ENCODE data around the gene CALCOCO1. TPM values are rescaled to one million over a fixed set of nuclear protein-coding genes. Genes with fewer than 3 reads are reported as not detected.

The CALCOCO1 gene
- total RNA-seq, 5 donors from 2014 or later (not counting 1 experiment from before 2014, with no cell fraction given) = 118 to 162 (median 153) TPM

GRCh38 chr12:53738406-53739213 lies 11.4 kb upstream of the CALCOCO1 start:
- H3K36me3 Mint-ChIP-seq = no peaks in the 10 kb centered on the region
- ATAC-seq (replicated peaks in 1 of 4) = peak; percentile 65 to 76 (median 68)
- peaks cover 10 to 77% of the 10 kb centered on the region in 2 experiments for H3K27me3 ChIP-seq (replicated peaks in 1 of 2; ENCODE audit: control insufficient read depth in 2 of 2, extremely low read depth in 1 of 2, insufficient read depth in 2 of 2, low read length in 1 of 2)
- H3K27me3 Mint-ChIP-seq = peaks cover 26 to 60% of the 10 kb centered on the region in 2 donors
- H3K9me3 ChIP-seq = no peaks in the 10 kb centered on the region
- CTCF ChIA-PET = interaction anchor here (0.6 to 1.4 kb wide), 8 partner anchors 7 to 588 kb away, joined by 3 to 6 read pairs (median 4); partner anchors contain the start of gene CALCOCO1 (in 1 of the 2)
- no peaks in the 10 kb centered on the region for H3K9me3 Mint-ChIP-seq
- H3K27ac Mint-ChIP-seq = no peak overlapping the region
- peak overlapping the region in 2 of 3 donors; percentile 71 for H3K4me3 Mint-ChIP-seq
- peaks cover 27 to 30% (median 28%) of the 10 kb centered on the region in 3 donors for H3K4me1 Mint-ChIP-seq
- POLR2A ChIA-PET = interaction anchor here in 1 of 2 donors (0.7 kb wide), 1 partner anchor 8 kb away, joined by 3 read pairs; no protein-coding TSS in a partner anchor
- H3K36me3 ChIP-seq (ENCODE audit: control insufficient read depth in 2 of 2, extremely low read depth in 1 of 2, insufficient read depth in 1 of 2, low read length in 1 of 2) = no peaks in the 10 kb centered on the region
- peaks cover 4 to 30% of the 10 kb centered on the region in 2 experiments for H3K4me1 ChIP-seq (ENCODE audit: control insufficient read depth in 1 of 2, extremely low read depth in 1 of 2, insufficient read depth in 2 of 2, low read length in 2 of 2)
- 14% methylated on average over 10 of the region's 32 CpGs for WGBS (ENCODE audit: insufficient coverage)
- peak overlapping the region; percentile 46 to 67 for H3K4me3 ChIP-seq (ENCODE audit: control insufficient read depth in 1 of 2, extremely low read depth in 1 of 2, low read length in 1 of 2)
- no peak overlapping the region for H3K27ac ChIP-seq (ENCODE audit: low read length)
- peak in 22 of 35 experiments; percentile 15 to 59 (median 38) for DNase-seq

- CTCF ChIA-PET = interaction anchor here (0.6 to 1.4 kb wide), 5 partner anchors 8 to 37 kb away, joined by 3 to 5 read pairs (median 4); partner anchors contain the start of gene CALCOCO1 (in 1 of the 2)
- Histone ChIP-seq H3K9me3 (no peaks in the 10 kb centered on the region), H3K4me1 (ENCODE audit: control insufficient read depth in 1 of 2, extremely low read depth in 1 of 2, insufficient read depth in 2 of 2, low read length in 2 of 2) (peaks cover 4 to 24% of the 10 kb centered on the region in 2 experiments), H3K4me3 (ENCODE audit: control insufficient read depth in 1 of 2, extremely low read depth in 1 of 2, low read length in 1 of 2) (peak overlapping the region; percentile 46 to 67), H3K27ac (ENCODE audit: low read length) (no peak overlapping the region), H3K36me3 (ENCODE audit: control insufficient read depth in 2 of 2, extremely low read depth in 1 of 2, insufficient read depth in 1 of 2, low read length in 1 of 2) (no peaks in the 10 kb centered on the region), H3K27me3 (replicated peaks in 1 of 2; ENCODE audit: control insufficient read depth in 2 of 2, extremely low read depth in 1 of 2, insufficient read depth in 2 of 2, low read length in 1 of 2) (peaks cover 10 to 71% of the 10 kb centered on the region in 2 experiments)
- Mint-ChIP-seq H3K36me3 (no peaks in the 10 kb centered on the region), H3K27ac (no peak overlapping the region), H3K9me3 (no peaks in the 10 kb centered on the region), H3K27me3 (peaks cover 20 to 54% of the 10 kb centered on the region in 2 donors), H3K4me3 (peak overlapping the region in 2 of 3 donors; percentile 71), H3K4me1 (peaks cover 23 to 25% (median 24%) of the 10 kb centered on the region in 3 donors)
- POLR2A ChIA-PET = no interaction called here
- no peak for DNase-seq
- no peak for ATAC-seq (replicated peaks in 1 of 4)
- 40% methylated on average over 12 of the region's 14 CpGs for WGBS (ENCODE audit: insufficient coverage)
These were observed 10.7 kb upstream of the CALCOCO1 start for GRCh38 chr12:53737951-53738405.

GRCh38 chr12:53737093-53737808 lies 10.0 kb upstream of the CALCOCO1 start:
- H3K9me3 ChIP-seq = no peaks in the 10 kb centered on the region
- H3K4me3 ChIP-seq (ENCODE audit: control insufficient read depth in 1 of 2, extremely low read depth in 1 of 2, low read length in 1 of 2) = no peak overlapping the region
- DNase-seq = no peak
- H3K27ac Mint-ChIP-seq = no peak overlapping the region
- CTCF ChIA-PET = interaction anchor here (0.6 to 2.4 kb wide), 6 partner anchors 7 to 29 kb away, joined by 3 to 7 read pairs (median 5); partner anchors contain the start of gene CALCOCO1 (in 1 of the 2)
- H3K27me3 ChIP-seq (replicated peaks in 1 of 2; ENCODE audit: control insufficient read depth in 2 of 2, extremely low read depth in 1 of 2, insufficient read depth in 2 of 2, low read length in 1 of 2) = peaks cover 10 to 66% of the 10 kb centered on the region in 2 experiments
- peaks cover 4 to 24% of the 10 kb centered on the region in 2 experiments for H3K4me1 ChIP-seq (ENCODE audit: control insufficient read depth in 1 of 2, extremely low read depth in 1 of 2, insufficient read depth in 2 of 2, low read length in 2 of 2)
- ATAC-seq (replicated peaks in 1 of 4) = no peak
- 84% methylated on average over 8 of the region's 14 CpGs for WGBS (ENCODE audit: insufficient coverage)
- H3K36me3 Mint-ChIP-seq = no peaks in the 10 kb centered on the region
- no peak overlapping the region for H3K27ac ChIP-seq (ENCODE audit: low read length)
- H3K36me3 ChIP-seq (ENCODE audit: control insufficient read depth in 2 of 2, extremely low read depth in 1 of 2, insufficient read depth in 1 of 2, low read length in 1 of 2) = no peaks in the 10 kb centered on the region
- H3K9me3 Mint-ChIP-seq = no peaks in the 10 kb centered on the region
- peaks cover 13 to 46% of the 10 kb centered on the region in 2 donors for H3K27me3 Mint-ChIP-seq
- POLR2A ChIA-PET = interaction anchor here in 1 of 2 donors (1.1 kb wide), 1 partner anchor 7 kb away, joined by 3 read pairs; no protein-coding TSS in a partner anchor
- H3K4me3 Mint-ChIP-seq = peak overlapping the region in 1 of 3 donors; percentile 7
- peaks cover 23 to 25% (median 24%) of the 10 kb centered on the region in 3 donors for H3K4me1 Mint-ChIP-seq

- no peaks in the 10 kb centered on the region for H3K36me3 Mint-ChIP-seq
- Histone ChIP-seq H3K4me3 (ENCODE audit: control insufficient read depth in 1 of 2, extremely low read depth in 1 of 2, low read length in 1 of 2) (no peak overlapping the region), H3K9me3 (no peaks in the 10 kb centered on the region), H3K27ac (ENCODE audit: low read length) (no peak overlapping the region), H3K4me1 (ENCODE audit: control insufficient read depth in 1 of 2, extremely low read depth in 1 of 2, insufficient read depth in 2 of 2, low read length in 2 of 2) (peaks cover 4 to 24% of the 10 kb centered on the region in 2 experiments), H3K27me3 (replicated peaks in 1 of 2; ENCODE audit: control insufficient read depth in 2 of 2, extremely low read depth in 1 of 2, insufficient read depth in 2 of 2, low read length in 1 of 2) (peaks cover 10 to 61% of the 10 kb centered on the region in 2 experiments), H3K36me3 (ENCODE audit: control insufficient read depth in 2 of 2, extremely low read depth in 1 of 2, insufficient read depth in 1 of 2, low read length in 1 of 2) (no peaks in the 10 kb centered on the region)
- peak overlapping the region in 1 of 3 donors; percentile 7 for H3K4me3 Mint-ChIP-seq
- no peak for ATAC-seq (replicated peaks in 1 of 4)
- CTCF ChIA-PET = interaction anchor here in 1 of 2 donors (0.6 to 2.4 kb wide), 3 partner anchors 8 to 17 kb away, joined by 3 to 7 read pairs (median 5); no protein-coding TSS in a partner anchor
- H3K9me3 Mint-ChIP-seq = no peaks in the 10 kb centered on the region
- WGBS (ENCODE audit: insufficient coverage) = 90% methylated on average over 4 of the region's 6 CpGs
- H3K27me3 Mint-ChIP-seq = peaks cover 11 to 40% of the 10 kb centered on the region in 2 donors
- no peak for DNase-seq
- POLR2A ChIA-PET = interaction anchor here in 1 of 2 donors (1.1 kb wide), 1 partner anchor 8 kb away, joined by 3 read pairs; no protein-coding TSS in a partner anchor
- peaks cover 23 to 25% (median 24%) of the 10 kb centered on the region in 3 donors for H3K4me1 Mint-ChIP-seq
- no peak overlapping the region for H3K27ac Mint-ChIP-seq
These were observed 9.3 kb upstream of the CALCOCO1 start for GRCh38 chr12:53736592-53736991.

GRCh38 chr12:53735556-53735955 lies 8.3 kb upstream of the CALCOCO1 start:
- ATAC-seq (replicated peaks in 1 of 4) (no peak), DNase-seq (no peak)
- CTCF ChIA-PET = interaction anchor here (0.5 to 3.3 kb wide), 8 partner anchors 9 to 897 kb away, joined by 3 to 28 read pairs (median 4); partner anchors contain the start of gene CALCOCO1 (in 1 of the 2)
- no peaks in the 10 kb centered on the region for H3K9me3 ChIP-seq
- H3K4me3 Mint-ChIP-seq = no peak overlapping the region
- H3K4me1 Mint-ChIP-seq = peaks cover 23 to 25% (median 24%) of the 10 kb centered on the region in 3 donors
- H3K27ac Mint-ChIP-seq = no peak overlapping the region
- WGBS (ENCODE audit: insufficient coverage) = no CpG with 5 or more reads among the region's 2 CpGs
- no peaks in the 10 kb centered on the region for H3K9me3 Mint-ChIP-seq
- H3K27ac ChIP-seq (ENCODE audit: low read length) = no peak overlapping the region
- no peak overlapping the region for H3K4me3 ChIP-seq (ENCODE audit: control insufficient read depth in 1 of 2, extremely low read depth in 1 of 2, low read length in 1 of 2)
- H3K27me3 ChIP-seq (replicated peaks in 1 of 2; ENCODE audit: control insufficient read depth in 2 of 2, extremely low read depth in 1 of 2, insufficient read depth in 2 of 2, low read length in 1 of 2) = peaks cover 10 to 54% of the 10 kb centered on the region in 2 experiments
- no peaks in the 10 kb centered on the region for H3K36me3 Mint-ChIP-seq
- no peaks in the 10 kb centered on the region for H3K36me3 ChIP-seq (ENCODE audit: control insufficient read depth in 2 of 2, extremely low read depth in 1 of 2, insufficient read depth in 1 of 2, low read length in 1 of 2)
- POLR2A ChIA-PET = no interaction called here
- H3K4me1 ChIP-seq (ENCODE audit: control insufficient read depth in 1 of 2, extremely low read depth in 1 of 2, insufficient read depth in 2 of 2, low read length in 2 of 2) = peaks cover 4 to 24% of the 10 kb centered on the region in 2 experiments
- H3K27me3 Mint-ChIP-seq = peaks cover 11 to 40% of the 10 kb centered on the region in 2 donors
